HL-60 (cell line): ENCODE measurements around the gene PPP1R1C.

Experiments used
- DNase-seq, 2 experiments: peaks; one replicate each; pipeline ENCODE4 v3.0.0-alpha.2; 2010 to 2020; ENCODE audit warnings: low read depth in 1 of 2, low spot score in 1 of 2
- H3K27ac ChIP-seq: fragments of 250-450 bp; sonication (Bioruptor Pico); replicated peaks from 2 replicates; pipeline ENCODE4 v1.5.1; 2020; ENCODE audit warnings: mild to moderate bottlenecking, moderate library complexity
- H3K27me3 ChIP-seq: fragments of 250-450 bp; sonication (Bioruptor Pico); 2 replicates; pipeline ENCODE4 v1.5.1; 2021; ENCODE audit warnings: mild to moderate bottlenecking, moderate library complexity; ENCODE audit not compliant: insufficient read depth, poor library complexity, severe bottlenecking
- H3K4me3 ChIP-seq: replicated peaks from 2 replicates; pipeline ENCODE4 v1.5.1; 2011; ENCODE audit warnings: mild to moderate bottlenecking, control low read depth, low read length; ENCODE audit not compliant: insufficient read depth
- GABPA ChIP-seq: IDR thresholded peaks from 2 replicates; pipeline ENCODE4 v1.6.1; 2012; ENCODE audit warnings: low read depth
- POLR2AphosphoS5 ChIP-seq: IDR thresholded peaks from 2 replicates; pipeline ENCODE4 v1.6.1; 2012; ENCODE audit warnings: low read depth
- SPI1 ChIP-seq: IDR thresholded peaks from 2 replicates; pipeline ENCODE4 v1.6.1; 2012; ENCODE audit warnings: low read depth, mild to moderate bottlenecking, borderline replicate concordance
- TF ChIP-seq, protein P1 (sequence below): IDR thresholded peaks from 2 replicates; pipeline ENCODE4 v1.6.1; 2012; ENCODE audit warnings: low read depth; ENCODE audit not compliant: insufficient replicate concordance
- TF ChIP-seq, protein P2 (sequence below): IDR thresholded peaks from one replicate; pipeline ENCODE4 v1.5.1; 2011; ENCODE audit warnings: low read length, control low read depth, inconsistent platforms; ENCODE audit not compliant: insufficient read depth

The PPP1R1C gene

DNA sequence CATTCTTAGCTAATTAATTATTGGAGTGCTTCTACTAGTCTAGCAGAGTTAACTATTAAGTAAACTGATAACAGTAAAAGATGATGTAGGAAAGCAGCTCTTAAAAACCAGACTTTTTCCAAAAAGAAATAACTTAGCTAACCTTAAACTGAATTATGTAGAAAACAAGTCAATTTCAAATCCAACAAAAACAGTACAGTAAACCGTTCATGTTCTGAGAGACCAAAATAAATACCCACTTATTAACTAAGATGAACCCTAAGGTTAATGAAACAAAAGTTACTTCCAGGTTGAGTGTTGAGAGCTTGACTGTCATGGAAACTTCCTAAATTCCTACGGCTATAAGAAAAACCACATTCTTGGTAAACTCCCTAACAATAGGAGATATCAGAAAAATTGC is 181.2 kb downstream of the PPP1R1C start:
- DNase-seq, result no peak
- no peak overlapping the region for H3K4me3 ChIP-seq
- no peak overlapping the region for H3K27ac ChIP-seq
- TF ChIP-seq GABPA (no peak), SPI1 (no peak), POLR2AphosphoS5 (no peak)
- TF ChIP-seq, protein P1, sequence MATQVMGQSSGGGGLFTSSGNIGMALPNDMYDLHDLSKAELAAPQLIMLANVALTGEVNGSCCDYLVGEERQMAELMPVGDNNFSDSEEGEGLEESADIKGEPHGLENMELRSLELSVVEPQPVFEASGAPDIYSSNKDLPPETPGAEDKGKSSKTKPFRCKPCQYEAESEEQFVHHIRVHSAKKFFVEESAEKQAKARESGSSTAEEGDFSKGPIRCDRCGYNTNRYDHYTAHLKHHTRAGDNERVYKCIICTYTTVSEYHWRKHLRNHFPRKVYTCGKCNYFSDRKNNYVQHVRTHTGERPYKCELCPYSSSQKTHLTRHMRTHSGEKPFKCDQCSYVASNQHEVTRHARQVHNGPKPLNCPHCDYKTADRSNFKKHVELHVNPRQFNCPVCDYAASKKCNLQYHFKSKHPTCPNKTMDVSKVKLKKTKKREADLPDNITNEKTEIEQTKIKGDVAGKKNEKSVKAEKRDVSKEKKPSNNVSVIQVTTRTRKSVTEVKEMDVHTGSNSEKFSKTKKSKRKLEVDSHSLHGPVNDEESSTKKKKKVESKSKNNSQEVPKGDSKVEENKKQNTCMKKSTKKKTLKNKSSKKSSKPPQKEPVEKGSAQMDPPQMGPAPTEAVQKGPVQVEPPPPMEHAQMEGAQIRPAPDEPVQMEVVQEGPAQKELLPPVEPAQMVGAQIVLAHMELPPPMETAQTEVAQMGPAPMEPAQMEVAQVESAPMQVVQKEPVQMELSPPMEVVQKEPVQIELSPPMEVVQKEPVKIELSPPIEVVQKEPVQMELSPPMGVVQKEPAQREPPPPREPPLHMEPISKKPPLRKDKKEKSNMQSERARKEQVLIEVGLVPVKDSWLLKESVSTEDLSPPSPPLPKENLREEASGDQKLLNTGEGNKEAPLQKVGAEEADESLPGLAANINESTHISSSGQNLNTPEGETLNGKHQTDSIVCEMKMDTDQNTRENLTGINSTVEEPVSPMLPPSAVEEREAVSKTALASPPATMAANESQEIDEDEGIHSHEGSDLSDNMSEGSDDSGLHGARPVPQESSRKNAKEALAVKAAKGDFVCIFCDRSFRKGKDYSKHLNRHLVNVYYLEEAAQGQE, result no peak
- TF ChIP-seq, protein P2, sequence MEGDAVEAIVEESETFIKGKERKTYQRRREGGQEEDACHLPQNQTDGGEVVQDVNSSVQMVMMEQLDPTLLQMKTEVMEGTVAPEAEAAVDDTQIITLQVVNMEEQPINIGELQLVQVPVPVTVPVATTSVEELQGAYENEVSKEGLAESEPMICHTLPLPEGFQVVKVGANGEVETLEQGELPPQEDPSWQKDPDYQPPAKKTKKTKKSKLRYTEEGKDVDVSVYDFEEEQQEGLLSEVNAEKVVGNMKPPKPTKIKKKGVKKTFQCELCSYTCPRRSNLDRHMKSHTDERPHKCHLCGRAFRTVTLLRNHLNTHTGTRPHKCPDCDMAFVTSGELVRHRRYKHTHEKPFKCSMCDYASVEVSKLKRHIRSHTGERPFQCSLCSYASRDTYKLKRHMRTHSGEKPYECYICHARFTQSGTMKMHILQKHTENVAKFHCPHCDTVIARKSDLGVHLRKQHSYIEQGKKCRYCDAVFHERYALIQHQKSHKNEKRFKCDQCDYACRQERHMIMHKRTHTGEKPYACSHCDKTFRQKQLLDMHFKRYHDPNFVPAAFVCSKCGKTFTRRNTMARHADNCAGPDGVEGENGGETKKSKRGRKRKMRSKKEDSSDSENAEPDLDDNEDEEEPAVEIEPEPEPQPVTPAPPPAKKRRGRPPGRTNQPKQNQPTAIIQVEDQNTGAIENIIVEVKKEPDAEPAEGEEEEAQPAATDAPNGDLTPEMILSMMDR, result no peak
- H3K27me3 ChIP-seq, result no peaks in the 10 kb centered on the region
